ENCODE results near the gene CNNM3.

Gene CNNM3

GRCh38 chr2:96866986-96867755 lies 51.1 kb downstream of the CNNM3 start:
- no peak for DNase-seq

GRCh38 chr2:96867756-96868554 lies 51.9 kb downstream of the CNNM3 start:
- peak; percentile 52 for DNase-seq

- peak; percentile 85 for DNase-seq
Observed at GRCh38 chr2:96868555-96869280, 52.6 kb downstream of the CNNM3 start.

- DNase-seq, result peak; percentile 61
Observed at GRCh38 chr2:96869281-96869821, 53.3 kb downstream of the CNNM3 start.

GRCh38 chr2:96869822-96870625 lies 54.0 kb downstream of the CNNM3 start, which contains the start of gene SEMA4C:
TSS of gene SEMA4C (minus strand) at chr2:96870080. CDS start at chr2:96867886, 2,194 bp downstream.
- DNase-seq, result peak; percentile 76

- peak; percentile 82 for DNase-seq
Observed at GRCh38 chr2:96870626-96871255, 54.7 kb downstream of the CNNM3 start.

- DNase-seq, result no peak
Observed at GRCh38 chr2:96872591-96873349, 56.7 kb downstream of the CNNM3 start.

GRCh38 chr2:96873651-96874096 lies 57.6 kb downstream of the CNNM3 start:
- peak; percentile 20 for DNase-seq

GRCh38 chr2:96874198-96874831 lies 58.2 kb downstream of the CNNM3 start:
- no peak for DNase-seq

- DNase-seq, result peak; percentile 17
Observed at GRCh38 chr2:96875498-96876268, 59.6 kb downstream of the CNNM3 start.

- peak; percentile 68 for DNase-seq
Observed at GRCh38 chr2:96876269-96877041, 60.4 kb downstream of the CNNM3 start.

GRCh38 chr2:96877042-96877451 lies 61.0 kb downstream of the CNNM3 start:
- no peak for DNase-seq

- DNase-seq, result no peak
Observed at GRCh38 chr2:96877631-96878092, 61.6 kb downstream of the CNNM3 start.

- DNase-seq, result no peak
Observed at GRCh38 chr2:96878171-96878570, 62.1 kb downstream of the CNNM3 start.

- no peak for DNase-seq
Observed at GRCh38 chr2:96878796-96879544, 62.9 kb downstream of the CNNM3 start.

GRCh38 chr2:96879545-96880040 lies 63.5 kb downstream of the CNNM3 start:
- no peak for DNase-seq

- DNase-seq, result no peak
Observed at GRCh38 chr2:96880891-96881273, 64.8 kb downstream of the CNNM3 start.
